Ishikawa (cell line): ENCODE measurements around the gene DET1.

ENCODE experiments used
- CEBPB ChIP-seq: IDR thresholded peaks from 2 replicates; pipeline ENCODE4 v1.6.1; 2012
- CREB1 ChIP-seq: IDR thresholded peaks from 2 replicates; pipeline ENCODE4 v1.6.1; 2012; ENCODE audit warnings: low read depth
- EP300 ChIP-seq: IDR thresholded peaks from 2 replicates; pipeline ENCODE4 v1.6.1; 2012; ENCODE audit warnings: borderline replicate concordance
- NFIC ChIP-seq: IDR thresholded peaks from 2 replicates; pipeline ENCODE4 v1.6.1; 2012
- REST ChIP-seq: IDR thresholded peaks from 2 replicates; pipeline ENCODE4 v1.6.1; 2012; ENCODE audit warnings: low read depth, mild to moderate bottlenecking
- TAF1 ChIP-seq: IDR thresholded peaks from 2 replicates; pipeline ENCODE4 v1.6.1; 2012; ENCODE audit warnings: low read depth, mild to moderate bottlenecking
- TCF12 ChIP-seq: IDR thresholded peaks from 2 replicates; pipeline ENCODE4 v1.6.1; 2012; ENCODE audit warnings: low read depth
- YY1 ChIP-seq: IDR thresholded peaks from 2 replicates; pipeline ENCODE4 v1.6.1; 2012; ENCODE audit warnings: low read depth
- TF ChIP-seq, protein P1 (sequence below): IDR thresholded peaks from 2 replicates; pipeline ENCODE4 v1.6.1; 2012

- TF ChIP-seq TCF12 (no peak), NFIC (no peak), TAF1 (no peak), EP300 (no peak), CEBPB (no peak), REST (no peak), YY1 (no peak), CREB1 (no peak)
- TF ChIP-seq, protein P1, sequence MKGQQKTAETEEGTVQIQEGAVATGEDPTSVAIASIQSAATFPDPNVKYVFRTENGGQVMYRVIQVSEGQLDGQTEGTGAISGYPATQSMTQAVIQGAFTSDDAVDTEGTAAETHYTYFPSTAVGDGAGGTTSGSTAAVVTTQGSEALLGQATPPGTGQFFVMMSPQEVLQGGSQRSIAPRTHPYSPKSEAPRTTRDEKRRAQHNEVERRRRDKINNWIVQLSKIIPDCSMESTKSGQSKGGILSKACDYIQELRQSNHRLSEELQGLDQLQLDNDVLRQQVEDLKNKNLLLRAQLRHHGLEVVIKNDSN: no peak
Measured at GRCh38 chr15:88579322-88579721, 32.8 kb upstream of the DET1 start.
